ENCODE measurements around the gene GGPS1.
"Not testable (repeated sequence)": the region's sequence is repeated elsewhere in the genome, so short reads cannot be mapped to it uniquely, and the experiment has no call there.

GGPS1 gene

GRCh38 chr1:235339746-235340145 is 11.4 kb downstream of the GGPS1 start:
- DNase-seq (ENCODE audit: low read depth), result no peak

- no peak for DNase-seq (ENCODE audit: low read depth)
These were observed 13.0 kb downstream of the GGPS1 start for GRCh38 chr1:235341334-235341733.

GRCh38 chr1:235342039-235342438 is 13.7 kb downstream of the GGPS1 start:
- DNase-seq (ENCODE audit: low read depth), result no peak

- DNase-seq (ENCODE audit: low read depth), result no peak
These were observed 14.1 kb downstream of the GGPS1 start for GRCh38 chr1:235342471-235342870.

DNA sequence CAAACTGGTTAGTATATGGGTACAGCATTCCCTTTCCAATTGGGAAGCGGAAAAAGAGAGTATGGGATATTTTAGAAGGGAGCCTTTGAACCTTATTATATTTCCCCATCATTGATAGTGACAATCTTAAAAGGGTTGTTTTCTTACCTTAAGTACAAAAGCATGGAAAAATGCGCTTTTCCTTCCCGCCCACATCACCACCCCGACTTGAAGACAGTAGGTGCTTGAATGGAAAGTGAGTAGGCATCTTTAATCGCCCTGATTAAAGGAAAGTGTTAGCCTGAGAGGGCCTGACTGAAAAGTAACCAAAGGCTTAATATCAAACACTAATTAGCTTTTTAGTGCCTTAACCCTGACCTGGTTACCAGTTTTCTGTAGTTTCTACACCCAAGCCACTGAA is 15.4 kb downstream of the GGPS1 start:
- DNase-seq (ENCODE audit: low read depth), result no peak

GRCh38 chr1:235351441-235351840 is 23.1 kb downstream of the GGPS1 start:
- no peak for DNase-seq (ENCODE audit: low read depth)

- DNase-seq (ENCODE audit: low read depth), result no peak
These were observed 23.5 kb downstream of the GGPS1 start for GRCh38 chr1:235351898-235352297.

GRCh38 chr1:235357485-235358373 is 29.4 kb downstream of the GGPS1 start:
- DNase-seq (ENCODE audit: low read depth), result no peak

GRCh38 chr1:235358899-235359298 is 30.5 kb downstream of the GGPS1 start:
- DNase-seq (ENCODE audit: low read depth), result no peak

DNA sequence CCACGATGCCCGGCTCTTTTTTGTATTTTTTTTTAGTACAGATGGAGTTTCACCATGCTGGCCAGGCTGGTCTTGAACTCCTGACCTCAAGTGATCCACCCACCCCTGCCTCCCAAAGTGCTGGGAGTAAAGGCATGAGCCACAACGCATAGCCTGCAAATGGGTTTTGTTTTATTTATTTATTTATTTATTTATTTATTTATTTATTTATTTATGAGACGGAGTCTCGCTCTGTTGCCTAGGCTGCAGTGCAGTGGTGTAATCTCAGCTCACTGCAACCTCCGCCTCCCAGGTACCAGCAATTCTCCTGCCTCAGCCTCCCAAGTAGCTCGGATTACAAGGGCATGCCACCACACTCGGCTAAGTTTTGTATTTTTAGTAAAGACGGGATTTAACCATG is 35.8 kb downstream of the GGPS1 start:
- DNase-seq (ENCODE audit: low read depth), result not testable (repeated sequence)

- no peak for DNase-seq (ENCODE audit: low read depth)
These were observed 37.9 kb downstream of the GGPS1 start for GRCh38 chr1:235366286-235366685.

- peak; percentile 94 for DNase-seq (ENCODE audit: low read depth)
These were observed 38.9 kb downstream of the GGPS1 start, which contains the start of gene TBCE for GRCh38 chr1:235367000-235367908. Gene TBCE (plus strand): TSS chr1:235367427. CDS start chr1:235380050, 12,623 bp downstream.

DNA sequence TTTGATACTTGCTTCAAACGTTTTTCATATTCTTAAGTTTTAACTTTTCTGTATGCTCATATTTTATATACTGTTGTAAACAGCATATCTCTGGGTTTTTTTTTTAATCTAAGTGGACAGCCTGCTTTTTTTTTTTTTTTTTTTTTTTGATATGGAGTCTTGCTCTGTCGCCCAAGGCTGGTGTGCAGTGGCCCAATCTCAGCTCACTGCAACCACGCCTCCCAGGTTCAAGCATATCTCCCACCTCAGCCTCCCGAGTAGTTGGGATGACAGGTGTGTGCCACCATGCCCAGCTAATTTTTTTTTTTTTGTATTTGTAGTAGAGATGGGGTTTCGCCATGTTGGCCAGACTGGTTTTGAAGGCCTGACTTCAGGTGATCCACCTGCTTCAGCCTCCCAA is 40.1 kb downstream of the GGPS1 start:
- no peak for DNase-seq (ENCODE audit: low read depth)

DNA sequence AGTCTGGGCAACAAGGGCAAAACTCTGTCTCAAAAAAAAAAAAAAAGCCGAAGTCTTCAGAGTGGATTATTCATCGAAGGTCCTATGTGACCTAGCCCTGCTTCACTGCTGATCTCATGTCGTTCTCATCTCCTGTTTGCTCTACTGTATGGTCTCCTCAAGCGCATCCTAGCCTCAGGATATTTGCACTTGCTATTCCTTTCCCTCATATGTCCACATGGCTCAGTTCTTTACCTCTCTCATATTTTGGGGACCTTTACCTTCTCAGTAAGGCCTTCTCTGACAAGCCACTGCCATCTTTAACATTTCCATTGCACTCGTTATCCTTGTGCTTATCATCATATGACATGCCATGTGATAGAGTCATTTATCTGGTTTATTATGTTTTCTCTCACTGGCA is 41.4 kb downstream of the GGPS1 start:
- DNase-seq (ENCODE audit: low read depth), result no peak

GRCh38 chr1:235375919-235376605 is 47.7 kb downstream of the GGPS1 start:
- DNase-seq (ENCODE audit: low read depth), result no peak

DNA sequence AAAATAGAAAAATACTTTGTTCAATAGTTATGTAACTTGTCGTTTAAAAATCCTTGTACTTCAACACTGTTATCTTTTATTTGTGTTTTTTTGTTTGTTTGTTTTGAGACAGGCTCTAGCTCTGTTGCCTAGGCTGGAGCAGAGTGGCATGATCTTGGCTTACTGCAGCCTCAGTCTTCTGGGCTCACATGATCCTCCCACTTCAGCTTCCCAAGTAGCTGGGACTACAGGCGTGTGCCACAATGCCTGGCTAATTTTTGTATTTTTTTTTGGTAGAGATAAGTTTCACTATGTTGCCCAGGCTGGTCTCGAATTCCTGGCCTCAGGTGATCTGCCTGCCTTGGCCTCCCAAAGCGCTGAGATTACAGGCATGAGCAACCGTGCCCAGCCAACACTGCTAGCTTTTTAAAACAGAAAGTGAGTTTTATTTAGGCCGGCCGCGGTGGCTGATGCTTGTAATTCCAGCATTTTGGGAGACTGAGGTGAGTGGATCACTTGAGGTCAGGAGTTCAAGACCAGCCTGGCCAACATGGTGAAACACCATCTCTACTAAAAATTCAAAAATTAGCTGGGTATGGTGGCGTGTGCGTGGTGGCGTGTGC is 49.9 kb downstream of the GGPS1 start:
- DNase-seq (ENCODE audit: low read depth), result not testable (repeated sequence)

DNA sequence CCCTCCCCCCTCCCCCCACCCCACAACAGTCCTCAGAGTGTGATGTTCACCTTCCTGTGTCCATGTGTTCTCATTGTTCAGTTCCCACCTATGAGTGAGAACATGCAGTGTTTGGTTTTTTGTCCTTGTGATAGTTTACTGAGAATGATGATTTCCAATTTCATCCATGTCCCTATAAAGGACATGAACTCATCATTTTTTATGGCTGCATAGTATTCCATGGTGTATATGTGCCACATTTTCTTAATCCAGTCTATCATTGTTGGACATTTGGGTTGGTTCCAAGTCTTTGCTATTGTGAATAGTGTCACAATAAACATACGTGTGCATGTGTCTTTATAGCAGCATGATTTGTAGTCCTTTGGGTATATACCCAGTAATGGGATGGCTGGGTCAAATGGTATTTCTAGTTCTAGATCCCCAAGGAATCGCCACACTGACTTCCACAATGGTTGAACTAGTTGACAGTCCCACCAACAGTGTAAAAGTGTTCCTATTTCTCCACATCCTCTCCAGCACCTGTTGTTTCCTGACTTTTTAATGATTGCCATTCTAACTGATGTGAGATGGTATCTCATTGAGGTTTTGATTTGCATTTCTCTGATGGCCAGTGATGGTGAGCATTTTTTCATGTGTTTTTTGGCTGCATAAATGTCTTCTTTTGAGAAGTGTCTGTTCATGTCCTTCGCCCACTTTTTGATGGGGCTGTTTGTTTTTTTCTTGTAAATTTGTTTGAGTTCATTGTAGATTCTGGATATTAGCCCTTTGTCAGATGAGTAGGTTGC is 53.8 kb downstream of the GGPS1 start:
- DNase-seq (ENCODE audit: low read depth), result not testable (repeated sequence)

DNA sequence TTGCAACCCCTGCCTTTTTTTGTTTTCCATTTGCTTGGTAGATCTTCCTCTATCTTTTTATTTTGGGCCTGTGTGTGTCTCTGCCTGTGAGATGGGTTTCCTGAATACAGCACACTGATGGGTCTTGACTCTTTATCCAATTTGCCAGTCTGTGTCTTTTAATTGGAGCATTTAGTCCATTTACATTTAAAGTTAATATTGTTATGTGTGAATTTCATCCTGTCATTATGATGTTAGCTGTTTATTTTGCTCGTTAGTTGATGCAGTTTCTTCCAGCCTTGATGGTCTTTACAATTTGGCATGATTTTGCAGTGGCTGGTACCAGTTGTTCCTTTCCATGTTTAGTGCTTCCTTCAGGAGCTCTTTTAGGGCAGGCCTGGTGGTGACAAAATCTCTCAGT is 57.3 kb downstream of the GGPS1 start:
- DNase-seq (ENCODE audit: low read depth), result not testable (repeated sequence)

DNA sequence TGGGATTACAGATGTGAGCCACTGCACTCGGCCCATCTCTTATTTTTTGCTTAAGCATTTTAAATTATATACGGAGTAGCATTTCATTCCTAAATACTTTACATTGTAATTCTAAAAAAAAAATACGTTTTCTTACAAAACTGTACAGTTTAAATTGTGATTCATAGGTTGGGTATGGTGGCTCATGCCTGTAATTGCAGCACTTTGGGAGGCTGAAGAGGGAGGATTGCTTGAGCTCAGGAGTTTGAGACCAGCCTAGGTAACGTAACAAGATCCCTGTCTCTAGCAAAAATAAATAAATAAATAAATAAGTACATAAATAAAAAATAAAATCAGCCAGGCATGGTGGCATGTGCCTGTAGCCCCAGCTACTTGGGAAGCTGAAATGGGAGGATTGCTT is 63.5 kb downstream of the GGPS1 start:
- no peak for DNase-seq (ENCODE audit: low read depth)

All from CMK (cell line).